GM12891 (cell line): ENCODE results near the gene ZNF438.

Experiments
- POLR2A ChIP-seq: IDR thresholded peaks from 2 replicates; pipeline ENCODE4 v1.6.1; 2011; ENCODE audit warnings: low read depth, low read length, control low read depth
- POLR2AphosphoS5 ChIP-seq: IDR thresholded peaks from 2 replicates; pipeline ENCODE4 v1.6.1; 2011; ENCODE audit warnings: low read depth, low read length, control low read depth
- POU2F2 ChIP-seq: IDR thresholded peaks from 2 replicates; pipeline ENCODE4 v1.6.1; 2011; ENCODE audit warnings: low read depth, mild to moderate bottlenecking, control low read depth, low read length, moderate library complexity
- SPI1 ChIP-seq: IDR thresholded peaks from 2 replicates; pipeline ENCODE4 v1.6.1; 2011; ENCODE audit warnings: low read depth, low read length, control low read depth
- TAF1 ChIP-seq: IDR thresholded peaks from 2 replicates; pipeline ENCODE4 v1.6.1; 2011; ENCODE audit warnings: low read depth, low read length, control low read depth

- TF ChIP-seq POLR2A: no peak
- TF ChIP-seq TAF1: no peak
- no peak for TF ChIP-seq POLR2AphosphoS5
- TF ChIP-seq POU2F2: no peak
- TF ChIP-seq SPI1: no peak
Measured at GRCh38 chr10:30866896-30867295, 164.8 kb downstream of the ZNF438 start.
